ENCODE results near the gene MAML3.
"Not testable (repeated sequence)": the region's sequence is repeated elsewhere in the genome, so short reads cannot be mapped to it uniquely, and the experiment has no call there.

MAML3 gene

GRCh38 chr4:139726615-139727014, 427.4 kb downstream of the MAML3 start:
- FAIRE-seq: no peak
- no peak for TF ChIP-seq POLR2A (IDR thresholded peaks at IDR 0.05; ENCODE audit: low read depth, low read length)
- DNase-seq (ENCODE audit: insufficient read length, low spot score): no peak

- DNase-seq (ENCODE audit: insufficient read length, low spot score): no peak
- no peak for TF ChIP-seq POLR2A (IDR thresholded peaks at IDR 0.05; ENCODE audit: low read depth, low read length)
These were observed 428.7 kb downstream of the MAML3 start for GRCh38 chr4:139725236-139725635.

GRCh38 chr4:139721789-139722188, 432.2 kb downstream of the MAML3 start:
- FAIRE-seq (no peak), DNase-seq (ENCODE audit: insufficient read length, low spot score) (no peak)
- TF ChIP-seq POLR2A (IDR thresholded peaks at IDR 0.05; ENCODE audit: low read depth, low read length): no peak

More at GRCh38 chr4:139725236-139725635, 428.7 kb downstream of the MAML3 start:
- FAIRE-seq: no peak

- no peak for FAIRE-seq
- no peak for TF ChIP-seq POLR2A (IDR thresholded peaks at IDR 0.05; ENCODE audit: low read depth, low read length)
- DNase-seq (ENCODE audit: insufficient read length, low spot score): no peak
These were observed 433.2 kb downstream of the MAML3 start for GRCh38 chr4:139720806-139721205.

- FAIRE-seq: no peak
- DNase-seq (ENCODE audit: insufficient read length, low spot score): no peak
- no peak for TF ChIP-seq POLR2A (IDR thresholded peaks at IDR 0.05; ENCODE audit: low read depth, low read length)
These were observed 434.4 kb downstream of the MAML3 start for GRCh38 chr4:139719381-139720101.

- DNase-seq (ENCODE audit: insufficient read length, low spot score) (no peak), FAIRE-seq (no peak)
- no peak for TF ChIP-seq POLR2A (IDR thresholded peaks at IDR 0.05; ENCODE audit: low read depth, low read length)
These were observed 435.2 kb downstream of the MAML3 start for GRCh38 chr4:139718833-139719232.

GRCh38 chr4:139718358-139718757, 435.6 kb downstream of the MAML3 start:
- no peak for TF ChIP-seq POLR2A (IDR thresholded peaks at IDR 0.05; ENCODE audit: low read depth, low read length)
- FAIRE-seq (no peak), DNase-seq (ENCODE audit: insufficient read length, low spot score) (no peak)

GRCh38 chr4:139715746-139716391, 438.1 kb downstream of the MAML3 start:
- no peak for FAIRE-seq

GRCh38 chr4:139712882-139713281, 441.1 kb downstream of the MAML3 start:
- DNase-seq (ENCODE audit: insufficient read length, low spot score) (no peak), FAIRE-seq (no peak)
- no peak for TF ChIP-seq POLR2A (IDR thresholded peaks at IDR 0.05; ENCODE audit: low read depth, low read length)

More at GRCh38 chr4:139715746-139716391, 438.1 kb downstream of the MAML3 start:
- no peak for DNase-seq (ENCODE audit: insufficient read length, low spot score)
- no peak for TF ChIP-seq POLR2A (IDR thresholded peaks at IDR 0.05; ENCODE audit: low read depth, low read length)

- FAIRE-seq (peak; percentile 75), DNase-seq (ENCODE audit: insufficient read length, low spot score) (no peak)
- TF ChIP-seq POLR2A (IDR thresholded peaks at IDR 0.05; ENCODE audit: low read depth, low read length): no peak
These were observed 442.5 kb downstream of the MAML3 start for GRCh38 chr4:139711461-139711860.

GRCh38 chr4:139710073-139710472, 443.9 kb downstream of the MAML3 start:
- no peak for TF ChIP-seq POLR2A (IDR thresholded peaks at IDR 0.05; ENCODE audit: low read depth, low read length)
- no peak for FAIRE-seq
- DNase-seq (ENCODE audit: insufficient read length, low spot score): no peak

- no peak for TF ChIP-seq POLR2A (IDR thresholded peaks at IDR 0.05; ENCODE audit: low read depth, low read length)
- FAIRE-seq (no peak), DNase-seq (ENCODE audit: insufficient read length, low spot score) (no peak)
These were observed 444.3 kb downstream of the MAML3 start for GRCh38 chr4:139709660-139710059.

GRCh38 chr4:139704915-139705485, 449.0 kb downstream of the MAML3 start:
- no peak for TF ChIP-seq POLR2A (IDR thresholded peaks at IDR 0.05; ENCODE audit: low read depth, low read length)
- no peak for FAIRE-seq
- no peak for DNase-seq (ENCODE audit: insufficient read length, low spot score)

GRCh38 chr4:139700568-139700967, 453.4 kb downstream of the MAML3 start:
- DNase-seq (ENCODE audit: insufficient read length, low spot score): no peak
- FAIRE-seq: no peak
- TF ChIP-seq POLR2A (IDR thresholded peaks at IDR 0.05; ENCODE audit: low read depth, low read length): no peak

- DNase-seq (ENCODE audit: insufficient read length, low spot score); FAIRE-seq: not testable (repeated sequence)
These were observed 455.6 kb downstream of the MAML3 start for GRCh38 chr4:139698167-139698925.
